GM23248 (cell line): ENCODE measurements around the gene C5. TPM values are rescaled to one million over a fixed set of nuclear protein-coding genes. Genes with fewer than 3 reads are reported as not detected.

ENCODE experiments used
- DNase-seq: peaks from one replicate; pipeline ENCODE4 v3.0.0-alpha.2; 2015
- H2AFZ ChIP-seq: fragments of 200-600 bp; sonication (generic); 2 replicates; pipeline ENCODE4 v1.6.1; 2016; ENCODE audit warnings: antibody characterized with exemption
- H3F3A ChIP-seq: fragments of 200-600 bp; sonication (generic); 2 replicates; pipeline ENCODE4 v1.6.1; 2016; ENCODE audit warnings: mild to moderate bottlenecking, antibody characterized with exemption, mixed run types; ENCODE audit not compliant: insufficient read depth
- H3K27ac ChIP-seq: fragments of 200-600 bp; sonication (generic); 2 replicates; pipeline ENCODE4 v1.5.1; 2016; ENCODE audit warnings: mild to moderate bottlenecking
- H3K27me3 ChIP-seq: fragments of 200-600 bp; sonication (generic); replicated peaks from 2 replicates; pipeline ENCODE4 v1.6.1; 2016; ENCODE audit warnings: mild to moderate bottlenecking; ENCODE audit not compliant: insufficient read depth
- H3K36me3 ChIP-seq: fragments of 200-600 bp; sonication (generic); 2 replicates; pipeline ENCODE4 v1.6.1; 2016; ENCODE audit warnings: low read depth, mild to moderate bottlenecking
- H3K4me1 ChIP-seq: fragments of 200-600 bp; sonication (generic); 2 replicates; pipeline ENCODE4 v1.6.1; 2016; ENCODE audit warnings: mild to moderate bottlenecking; ENCODE audit not compliant: insufficient read depth
- H3K4me2 ChIP-seq: fragments of 200-600 bp; sonication (generic); one replicate; pipeline ENCODE4 v1.6.1; 2016; ENCODE audit warnings: mild to moderate bottlenecking; ENCODE audit not compliant: unreplicated experiment
- H3K4me3 ChIP-seq: fragments of 200-600 bp; sonication (generic); 2 replicates; pipeline ENCODE4 v1.5.1; 2016; ENCODE audit warnings: mild to moderate bottlenecking
- H3K79me2 ChIP-seq: fragments of 200-600 bp; sonication (generic); 2 replicates; pipeline ENCODE4 v1.6.1; 2016; ENCODE audit warnings: mild to moderate bottlenecking; ENCODE audit not compliant: insufficient read depth
- H3K9ac ChIP-seq: fragments of 200-600 bp; sonication (generic); 2 replicates; pipeline ENCODE4 v1.6.1; 2016; ENCODE audit warnings: mild to moderate bottlenecking
- H3K9me2 ChIP-seq: fragments of 200-600 bp; sonication (generic); 2 replicates; pipeline ENCODE4 v1.6.1; 2016; ENCODE audit warnings: mixed run types, mild to moderate bottlenecking, moderate library complexity; ENCODE audit not compliant: insufficient read depth
- H3K9me3 ChIP-seq: fragments of 200-600 bp; sonication (generic); one replicate; pipeline ENCODE4 v1.6.1; 2017; ENCODE audit warnings: low read depth
- H4K20me1 ChIP-seq: fragments of 200-600 bp; sonication (generic); 2 replicates; pipeline ENCODE4 v1.6.0; 2016; ENCODE audit not compliant: insufficient read depth
- EZH2 ChIP-seq: fragments of 200-600 bp; sonication (generic); IDR thresholded peaks from 2 replicates; pipeline ENCODE4 v1.6.1; 2018; ENCODE audit warnings: antibody characterized with exemption, mild to moderate bottlenecking; ENCODE audit not compliant: insufficient read depth, poor library complexity, severe bottlenecking
- EZH2phosphoT487 ChIP-seq: fragments of 200-600 bp; sonication (generic); IDR thresholded peaks from 2 replicates; pipeline ENCODE4 v1.6.1; 2018; ENCODE audit warnings: antibody characterized with exemption, moderate library complexity, mild to moderate bottlenecking, low read depth; ENCODE audit not compliant: insufficient read depth
- WGBS, 2 experiments: methylation state at CpG; one replicate each; pipeline ENCODE4 v1.1.6; 2015 to 2017; ENCODE audit warnings: low lambda C conversion rate in 2 of 2, low coverage in 1 of 2; ENCODE audit errors: missing lambda C conversion rate in 2 of 2; 5-methylcytosine and 5-hydroxymethylcytosine counted together
- in situ Hi-C: fragments of 300-500 bp; cut with MboI; formaldehyde crosslinking; loops from 2 replicates; pipeline ENCODE4 v1.15.0; 2020
- polyA plus RNA-seq: library from polyadenylated mRNA; unstranded; fragments of >200 nt; fragmentation: Nextera tagmentation; extraction: Ambion mirVana; gene quantifications from 2 replicates; pipeline ENCODE4 v1.2.1, GENCODE V29; 2016
- total RNA-seq: library from RNA; depleted of rRNA; stranded (reverse); fragments of >200 nt; shearing (Covaris generic); gene quantifications from 2 replicates; pipeline ENCODE4 v1.2.3, GENCODE V29; 2014

C5 gene
- total and polyA plus RNA-seq, 2 experiments from 2014 or later, result 1.2 to 1.6 TPM

GRCh38 chr9:120979797-120980196 lies 70.3 kb downstream of the C5 start:
- Histone ChIP-seq H3K9ac (no peak overlapping the region), H3F3A (no peaks in the 10 kb centered on the region), H3K9me2 (no peaks in the 10 kb centered on the region), H2AFZ (no peak overlapping the region), H3K27ac (no peak overlapping the region), H3K4me2 (no peak overlapping the region), H3K79me2 (no peaks in the 10 kb centered on the region), H3K4me1 (0 out of 2 replicates have a peak, but pooled peaks cover 8% of the 10 kb centered on the region), H3K27me3 (no peaks in the 10 kb centered on the region), H3K4me3 (no peak overlapping the region), H3K36me3 (no peaks in the 10 kb centered on the region), H3K9me3 (no peaks in the 10 kb centered on the region), H4K20me1 (no peaks in the 10 kb centered on the region)
- 91 to 92% methylated on average over 8 of the region's 8 CpGs for WGBS, 2 experiments
- TF ChIP-seq EZH2, result no peak
- no peak for TF ChIP-seq EZH2phosphoT487
- DNase-seq, result no peak
- in situ Hi-C loops, result no loop called here

GRCh38 chr9:120978987-120979386 lies 71.1 kb downstream of the C5 start:
- Histone ChIP-seq H3K4me1 (0 out of 2 replicates have a peak, but pooled peaks cover 8% of the 10 kb centered on the region), H3K4me3 (no peak overlapping the region), H2AFZ (no peak overlapping the region), H3K9me2 (no peaks in the 10 kb centered on the region), H3K36me3 (no peaks in the 10 kb centered on the region), H3K27me3 (no peaks in the 10 kb centered on the region), H3F3A (no peaks in the 10 kb centered on the region), H4K20me1 (no peaks in the 10 kb centered on the region), H3K27ac (no peak overlapping the region), H3K9me3 (no peaks in the 10 kb centered on the region), H3K79me2 (no peaks in the 10 kb centered on the region), H3K4me2 (no peak overlapping the region), H3K9ac (no peak overlapping the region)
- DNase-seq, result no peak
- no peak for TF ChIP-seq EZH2phosphoT487
- no peak for TF ChIP-seq EZH2
- in situ Hi-C loops, result no loop called here
- WGBS, 2 experiments, result 85 to 95% methylated on average over 3 of the region's 3 CpGs

GRCh38 chr9:120977321-120977720 lies 72.8 kb downstream of the C5 start:
- Histone ChIP-seq H3K4me3 (no peak overlapping the region), H2AFZ (no peak overlapping the region), H3K36me3 (no peaks in the 10 kb centered on the region), H3K9ac (no peak overlapping the region), H3K27me3 (no peaks in the 10 kb centered on the region), H3K4me1 (no peaks in the 10 kb centered on the region), H3K9me3 (no peaks in the 10 kb centered on the region), H4K20me1 (no peaks in the 10 kb centered on the region), H3K27ac (no peak overlapping the region), H3K4me2 (no peak overlapping the region), H3K9me2 (no peaks in the 10 kb centered on the region), H3F3A (no peaks in the 10 kb centered on the region), H3K79me2 (no peaks in the 10 kb centered on the region)
- TF ChIP-seq EZH2phosphoT487, result no peak
- TF ChIP-seq EZH2, result no peak
- DNase-seq, result no peak
- WGBS, 2 experiments, result 27 to 31% methylated on average over 1 of the region's 1 CpG
- in situ Hi-C loops, result no loop called here

- Histone ChIP-seq H2AFZ (no peak overlapping the region), H3K27ac (no peak overlapping the region), H3K27me3 (no peaks in the 10 kb centered on the region), H3K4me2 (no peak overlapping the region), H3K4me3 (no peak overlapping the region), H3K4me1 (no peaks in the 10 kb centered on the region), H3K9ac (no peak overlapping the region), H3F3A (no peaks in the 10 kb centered on the region), H3K36me3 (no peaks in the 10 kb centered on the region), H4K20me1 (no peaks in the 10 kb centered on the region), H3K9me2 (no peaks in the 10 kb centered on the region), H3K9me3 (no peaks in the 10 kb centered on the region), H3K79me2 (no peaks in the 10 kb centered on the region)
- in situ Hi-C loops, result no loop called here
- DNase-seq, result no peak
- 95 to 97% methylated on average over 1 of the region's 1 CpG for WGBS, 2 experiments
- TF ChIP-seq EZH2phosphoT487 (no peak), EZH2 (no peak)
Measured at GRCh38 chr9:120974921-120975320, 75.2 kb downstream of the C5 start.

- no peaks in the 10 kb centered on the region for H4K20me1 ChIP-seq
- WGBS, 2 experiments, result 94 to 97% methylated on average over 2 of the region's 2 CpGs
- H3F3A ChIP-seq, result no peaks in the 10 kb centered on the region
- DNase-seq, result no peak
- TF ChIP-seq EZH2phosphoT487, result no peak
- no peak for TF ChIP-seq EZH2
- H2AFZ ChIP-seq, result no peak overlapping the region
- H3K4me3 ChIP-seq, result no peak overlapping the region
- H3K9me3 ChIP-seq, result no peaks in the 10 kb centered on the region
- in situ Hi-C loops, result no loop called here
- no peak overlapping the region for H3K4me2 ChIP-seq
- no peak overlapping the region for H3K27ac ChIP-seq
- no peaks in the 10 kb centered on the region for H3K4me1 ChIP-seq
- no peaks in the 10 kb centered on the region for H3K27me3 ChIP-seq
- H3K9ac ChIP-seq, result no peak overlapping the region
- no peaks in the 10 kb centered on the region for H3K36me3 ChIP-seq
- no peaks in the 10 kb centered on the region for H3K9me2 ChIP-seq
- H3K79me2 ChIP-seq, result no peaks in the 10 kb centered on the region
Measured at GRCh38 chr9:120974181-120974580, 75.9 kb downstream of the C5 start.
